Skeletal muscle tissue (tissue), 4 donors: ENCODE results near the gene LCN2. TPM values are rescaled to one million over a fixed set of nuclear protein-coding genes. Genes with fewer than 3 reads are reported as not detected.

ENCODE experiments used
- H3K27ac ChIP-seq: one replicate; pipeline ENCODE4 v1.7.0; 2013; ENCODE audit warnings: mild to moderate bottlenecking, low read depth, low read length, inconsistent platforms
- H3K27me3 ChIP-seq, 3 donors: one replicate each; pipeline ENCODE4 v1.7.0; 2013; ENCODE audit warnings: low read length in 3 of 3; ENCODE audit not compliant: control insufficient read depth in 3 of 3, insufficient read depth in 3 of 3
- H3K36me3 ChIP-seq, 3 donors: one replicate each; pipeline ENCODE4 v1.7.0; 2013; ENCODE audit warnings: low read length in 3 of 3; ENCODE audit not compliant: control insufficient read depth in 3 of 3, insufficient read depth in 3 of 3
- H3K4me1 ChIP-seq, 3 donors: one replicate each; pipeline ENCODE4 v1.7.0; 2013; ENCODE audit warnings: low read length in 3 of 3, mild to moderate bottlenecking in 3 of 3; ENCODE audit not compliant: control insufficient read depth in 3 of 3, insufficient read depth in 3 of 3
- H3K4me3 ChIP-seq, 3 donors: one replicate each; pipeline ENCODE4 v1.7.0; 2013; ENCODE audit warnings: low read length in 3 of 3
- H3K9ac ChIP-seq, 3 donors: one replicate each; pipeline ENCODE4 v1.7.0; 2013; ENCODE audit warnings: low read length in 3 of 3, mild to moderate bottlenecking in 3 of 3, moderate library complexity in 2 of 3, low read depth in 1 of 3
- H3K9me3 ChIP-seq, 3 donors: one replicate each; pipeline ENCODE4 v1.7.0; 2013; ENCODE audit warnings: low read length in 3 of 3; ENCODE audit not compliant: control insufficient read depth in 3 of 3
- total RNA-seq: library from RNA; depleted of rRNA; stranded (reverse); fragments of >200 nt; gene quantifications from one replicate; pipeline ENCODE4 v1.2.3, GENCODE V29; 2014
- donor health status: Osteomylitis.

The LCN2 gene
- 2.1 TPM for total RNA-seq

- Histone ChIP-seq H3K9ac (no peak within 1 kb of the TSS), H3K9me3 (no peaks in the 10 kb centered on the region), H3K36me3 (no peaks in the 10 kb centered on the region), H3K27me3 (no peaks in the 10 kb centered on the region), H3K4me1 (peaks cover 11 to 12% (median 12%) of the 10 kb centered on the region in 3 donors), H3K27ac (no peak within 1 kb of the TSS), H3K4me3 (no peak within 1 kb of the TSS)
Measured at GRCh38 chr9:128149001-128149701, at the start of gene LCN2. LCN2 (plus strand) TSS chr9:128149453; CDS start chr9:128149526, 73 bp downstream.

GRCh38 chr9:128099932-128100491 is 49.2 kb upstream of the LCN2 start:
- Histone ChIP-seq H3K27me3 (no peaks in the 10 kb centered on the region), H3K4me1 (peaks cover 80 to 84% (median 80%) of the 10 kb centered on the region in 3 donors), H3K27ac (peak overlapping the region; percentile 97), H3K9ac (peak overlapping the region; percentile 95 to 100 (median 98)), H3K9me3 (no peaks in the 10 kb centered on the region), H3K4me3 (peak overlapping the region; percentile 73 to 98 (median 92)), H3K36me3 (peaks cover 14 to 54% (median 36%) of the 10 kb centered on the region in 3 donors)

- Histone ChIP-seq H3K9me3 (no peaks in the 10 kb centered on the region), H3K9ac (peak overlapping the region; percentile 95 to 100 (median 98)), H3K27me3 (no peaks in the 10 kb centered on the region), H3K27ac (peak overlapping the region; percentile 97), H3K4me3 (peak overlapping the region; percentile 73 to 98 (median 92)), H3K36me3 (peaks cover 17 to 57% (median 39%) of the 10 kb centered on the region in 3 donors), H3K4me1 (peaks cover 79 to 83% (median 80%) of the 10 kb centered on the region in 3 donors)
Measured at GRCh38 chr9:128100581-128100980, 48.7 kb upstream of the LCN2 start.

GRCh38 chr9:128101231-128101661 is 48.0 kb upstream of the LCN2 start:
- peaks cover 24 to 64% (median 46%) of the 10 kb centered on the region in 3 donors for H3K36me3 ChIP-seq
- H3K9me3 ChIP-seq = no peaks in the 10 kb centered on the region
- peaks cover 85 to 89% (median 87%) of the 10 kb centered on the region in 3 donors for H3K4me1 ChIP-seq
- peak overlapping the region; percentile 95 to 100 (median 98) for H3K9ac ChIP-seq
- no peaks in the 10 kb centered on the region for H3K27me3 ChIP-seq
- H3K27ac ChIP-seq = peak overlapping the region; percentile 97
- peak overlapping the region; percentile 31 to 98 (median 92) for H3K4me3 ChIP-seq

- peaks cover 28 to 68% (median 51%) of the 10 kb centered on the region in 3 donors for H3K36me3 ChIP-seq
- peak overlapping the region; percentile 3 to 69 (median 38) for H3K4me3 ChIP-seq
- H3K9ac ChIP-seq = peak overlapping the region; percentile 57 to 100 (median 75)
- H3K27ac ChIP-seq = peak overlapping the region; percentile 97
- H3K4me1 ChIP-seq = peaks cover 89 to 93% (median 89%) of the 10 kb centered on the region in 3 donors
- H3K9me3 ChIP-seq = no peaks in the 10 kb centered on the region
- H3K27me3 ChIP-seq = no peaks in the 10 kb centered on the region
Measured at GRCh38 chr9:128101690-128102089, 47.6 kb upstream of the LCN2 start.

- Histone ChIP-seq H3K4me3 (peak overlapping the region in 2 of 3 donors; percentile 15 to 69), H3K27ac (peak overlapping the region; percentile 97), H3K27me3 (no peaks in the 10 kb centered on the region), H3K36me3 (peaks cover 33 to 73% (median 54%) of the 10 kb centered on the region in 3 donors), H3K9me3 (no peaks in the 10 kb centered on the region), H3K4me1 (peaks cover 89 to 93% (median 92%) of the 10 kb centered on the region in 3 donors), H3K9ac (peak overlapping the region; percentile 57 to 92 (median 75))
Measured at GRCh38 chr9:128102196-128102595, 47.1 kb upstream of the LCN2 start.

GRCh38 chr9:128102861-128103588 is 46.2 kb upstream of the LCN2 start:
- Histone ChIP-seq H3K27me3 (no peaks in the 10 kb centered on the region), H3K27ac (peak overlapping the region; percentile 97), H3K4me3 (peak overlapping the region; percentile 40 to 71 (median 57)), H3K4me1 (peaks cover 90 to 93% (median 92%) of the 10 kb centered on the region in 3 donors), H3K36me3 (peaks cover 41 to 81% (median 60%) of the 10 kb centered on the region in 3 donors), H3K9me3 (no peaks in the 10 kb centered on the region), H3K9ac (peak overlapping the region; percentile 76 to 92 (median 81))

- H3K9me3 ChIP-seq = no peaks in the 10 kb centered on the region
- H3K36me3 ChIP-seq = peaks cover 44 to 81% (median 61%) of the 10 kb centered on the region in 3 donors
- peak overlapping the region; percentile 40 to 71 (median 57) for H3K4me3 ChIP-seq
- no peaks in the 10 kb centered on the region for H3K27me3 ChIP-seq
- H3K4me1 ChIP-seq = peaks cover 90 to 93% (median 93%) of the 10 kb centered on the region in 3 donors
- H3K9ac ChIP-seq = peak overlapping the region; percentile 76 to 92 (median 81)
- peak overlapping the region; percentile 97 for H3K27ac ChIP-seq
Measured at GRCh38 chr9:128103589-128103962, 45.7 kb upstream of the LCN2 start.

GRCh38 chr9:128104171-128104618 is 45.1 kb upstream of the LCN2 start:
- Histone ChIP-seq H3K9ac (peak overlapping the region; percentile 76 to 92 (median 81)), H3K27ac (peak overlapping the region; percentile 97), H3K27me3 (no peaks in the 10 kb centered on the region), H3K4me1 (peaks cover 88 to 95% (median 93%) of the 10 kb centered on the region in 3 donors), H3K4me3 (peak overlapping the region; percentile 26 to 71 (median 57)), H3K36me3 (peaks cover 44 to 79% (median 61%) of the 10 kb centered on the region in 3 donors), H3K9me3 (no peaks in the 10 kb centered on the region)
